ENCODE measurements around the gene TRIP12. TPM values are rescaled to one million over a fixed set of nuclear protein-coding genes. Genes with fewer than 3 reads are reported as not detected.

TRIP12 gene
- total and polyA plus RNA-seq, 2 of the 8 experiments (the other 6 are each of a cell fraction or from before 2014, with no cell fraction given): 23.1 to 174 TPM

- FAIRE-seq (peak; percentile 55), DNase-seq (ENCODE audit: low read depth in 1 of 2, low spot score in 2 of 2) (no peak)
- no peak overlapping the region for H3K4me3 ChIP-seq (ENCODE audit: extremely low read depth in 1 of 4, insufficient read depth in 2 of 4, low read depth in 3 of 4, low read length in 4 of 4)
- H3K4ac ChIP-seq (replicated peaks; ENCODE audit: insufficient read length, low read depth, low read length): no peak overlapping the region
- H2AK5ac ChIP-seq (ENCODE audit: low read depth, low read length): no peak overlapping the region
- TF ChIP-seq CEBPB (IDR thresholded peaks at IDR 0.05; ENCODE audit: low read depth, low read length) (no peak), TAF1 (IDR thresholded peaks at IDR 0.05; ENCODE audit: low read depth, low read length) (no peak), CHD1 (IDR thresholded peaks at IDR 0.05; ENCODE audit: low read depth, low read length) (no peak), CTBP2 (IDR thresholded peaks at IDR 0.05; ENCODE audit: borderline replicate concordance, insufficient read depth, insufficient read length, low read length) (no peak), TCF12 (IDR thresholded peaks at IDR 0.05; ENCODE audit: low read depth, low read length) (no peak)
- no peak overlapping the region for H3K18ac ChIP-seq (ENCODE audit: extremely low read depth, low read length)
- no peak overlapping the region for H2AFZ ChIP-seq (ENCODE audit: low read length)
- H2BK15ac ChIP-seq (ENCODE audit: low read length): no peak overlapping the region
- H3K4me1 ChIP-seq (replicated peaks in 1 of 4; ENCODE audit: control insufficient read depth in 3 of 4, insufficient read depth in 4 of 4, low read length in 3 of 4): no peaks in the 10 kb centered on the region
- H3K9me3 ChIP-seq (ENCODE audit: insufficient read depth in 2 of 2, low read depth in 1 of 2, low read length in 1 of 2): no peaks in the 10 kb centered on the region
- H4K5ac ChIP-seq (ENCODE audit: insufficient read length, low read depth, low read length): no peak overlapping the region
- no peaks in the 10 kb centered on the region for H4K20me1 ChIP-seq (replicated peaks in 1 of 2; ENCODE audit: control insufficient read depth in 1 of 2, insufficient read depth in 2 of 2, low read length in 2 of 2)
- no peak overlapping the region for H3K27ac ChIP-seq (ENCODE audit: low read depth, low read length)
- H3K79me2 ChIP-seq (ENCODE audit: control insufficient read depth in 1 of 2, insufficient read depth in 2 of 2, low read length in 2 of 2): no peaks in the 10 kb centered on the region
- H3K36me3 ChIP-seq (ENCODE audit: control insufficient read depth in 2 of 4, insufficient read depth in 4 of 4, low read length in 3 of 4): peaks cover 10 to 62% (median 19%) of the 10 kb centered on the region in 4 experiments; a peak in 6 of 8 replicates
- no peaks in the 10 kb centered on the region for H3K23me2 ChIP-seq (ENCODE audit: low read depth, low read length)
- H3K56ac ChIP-seq (replicated peaks; ENCODE audit: insufficient read length, low read depth, low read length): no peak overlapping the region
- no peak overlapping the region for H3K4me2 ChIP-seq (ENCODE audit: insufficient read depth in 1 of 2, low read depth in 2 of 2, low read length in 2 of 2)
- ChIA-PET POLR2A (ENCODE audit: partially characterized antibody) (no interaction called here), CTCF (ENCODE audit: partially characterized antibody) (interaction anchor here (1.1 kb wide), 1 partner anchor 9 kb away, joined by 5 read pairs; no protein-coding TSS in a partner anchor)
- H3K14ac ChIP-seq (ENCODE audit: insufficient read length): no peak overlapping the region
- H4K91ac ChIP-seq (replicated peaks; ENCODE audit: insufficient read length, low read length): no peak overlapping the region
- no peak overlapping the region for H2BK120ac ChIP-seq (replicated peaks; ENCODE audit: low read depth, low read length)
- no peaks in the 10 kb centered on the region for H3K79me1 ChIP-seq (ENCODE audit: low read depth, low read length)
- H3K27me3 ChIP-seq (replicated peaks in 1 of 4; ENCODE audit: control insufficient read depth in 3 of 4, extremely low read depth in 1 of 4, insufficient read depth in 3 of 4, low read length in 3 of 4): peaks cover 0 to 1% (median 0%) of the 10 kb centered on the region in 4 experiments; a peak in 1 of 7 replicates
- H4K8ac ChIP-seq (ENCODE audit: extremely low read depth, insufficient read depth, low read length): no peak overlapping the region
- WGBS, 2 experiments (ENCODE audit: extremely low coverage in 1 of 2, insufficient coverage in 1 of 2, insufficient read length in 1 of 2, insufficient replicate concordance in 2 of 2, low coverage in 1 of 2, low lambda C conversion rate in 2 of 2, missing lambda C conversion rate in 1 of 2): 94% methylated on average over 3 of the region's 3 CpGs; no CpG with 5 or more reads in 1 of the 2 experiments
- H2BK20ac ChIP-seq (ENCODE audit: low read length): no peak overlapping the region
- H2BK5ac ChIP-seq (ENCODE audit: low read depth, low read length): no peak overlapping the region
- H2BK12ac ChIP-seq (ENCODE audit: low read depth, low read length): no peak overlapping the region
- no peak overlapping the region for H3K23ac ChIP-seq (ENCODE audit: insufficient read length)
- H3K9ac ChIP-seq (replicated peaks in 1 of 4; ENCODE audit: extremely low read depth in 1 of 4, low read depth in 3 of 4, low read length in 3 of 4): no peak overlapping the region
Observed at GRCh38 chr2:229810786-229811185, 111.0 kb downstream of the TRIP12 start.
